ENCODE measurements around the gene SYNGR3. TPM values are rescaled to one million over a fixed set of nuclear protein-coding genes. Genes with fewer than 3 reads are reported as not detected.

Gene SYNGR3
- total RNA-seq, 2 donors from 2014 or later: 4.0 to 16.1 TPM

DNA sequence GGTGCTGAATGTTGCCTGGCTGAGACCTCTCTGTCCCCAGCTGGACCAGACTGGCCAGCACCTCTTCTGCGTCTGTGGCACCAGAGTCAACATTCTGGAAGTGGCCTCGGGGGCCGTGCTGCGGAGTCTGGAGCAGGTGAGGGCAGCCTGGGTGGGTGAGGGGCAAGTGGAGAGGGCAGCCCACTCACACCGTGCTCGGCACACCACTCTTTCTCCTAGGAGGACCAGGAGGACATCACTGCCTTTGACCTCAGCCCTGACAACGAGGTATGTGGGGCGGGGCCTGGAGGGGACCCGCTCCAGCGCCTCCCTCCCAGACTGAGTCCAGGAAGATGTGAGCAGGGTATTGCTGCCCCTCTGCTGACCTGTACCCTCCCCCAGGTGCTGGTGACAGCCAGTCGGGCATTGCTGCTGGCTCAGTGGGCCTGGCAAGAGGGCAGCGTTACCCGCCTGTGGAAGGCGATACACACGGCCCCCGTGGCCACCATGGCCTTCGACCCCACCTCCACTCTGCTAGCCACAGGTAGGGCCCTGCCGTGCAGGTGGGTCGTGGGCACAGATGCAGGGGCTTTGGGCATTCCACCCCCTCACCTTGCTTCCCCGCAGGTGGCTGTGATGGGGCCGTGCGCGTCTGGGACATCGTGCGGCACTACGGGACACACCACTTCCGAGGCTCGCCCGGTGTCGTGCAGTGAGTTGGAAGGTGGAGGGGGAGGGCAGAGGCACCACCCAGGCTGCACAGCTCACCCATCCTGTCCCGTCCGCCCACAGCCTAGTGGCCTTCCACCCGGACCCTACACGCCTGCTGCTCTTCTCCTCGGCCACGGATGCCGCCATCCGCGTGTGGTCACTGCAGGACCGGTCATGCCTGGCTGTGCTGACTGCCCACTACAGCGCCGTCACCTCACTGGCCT lies 15.4 kb upstream of the SYNGR3 start:
- Histone ChIP-seq H3K27me3 (replicated peaks; ENCODE audit: insufficient read depth) (no peaks in the 10 kb centered on the region), H3K27ac (no peak overlapping the region), H3K4me3 (no peak overlapping the region), H3K36me3 (peaks cover 11 to 13% of the 10 kb centered on the region in 2 donors), H3K4me1 (replicated peaks) (peaks cover 6% of the 10 kb centered on the region), H3K9me3 (no peaks in the 10 kb centered on the region)
- DNase-seq (ENCODE audit: low spot score): no peak
- TF ChIP-seq, protein P1, sequence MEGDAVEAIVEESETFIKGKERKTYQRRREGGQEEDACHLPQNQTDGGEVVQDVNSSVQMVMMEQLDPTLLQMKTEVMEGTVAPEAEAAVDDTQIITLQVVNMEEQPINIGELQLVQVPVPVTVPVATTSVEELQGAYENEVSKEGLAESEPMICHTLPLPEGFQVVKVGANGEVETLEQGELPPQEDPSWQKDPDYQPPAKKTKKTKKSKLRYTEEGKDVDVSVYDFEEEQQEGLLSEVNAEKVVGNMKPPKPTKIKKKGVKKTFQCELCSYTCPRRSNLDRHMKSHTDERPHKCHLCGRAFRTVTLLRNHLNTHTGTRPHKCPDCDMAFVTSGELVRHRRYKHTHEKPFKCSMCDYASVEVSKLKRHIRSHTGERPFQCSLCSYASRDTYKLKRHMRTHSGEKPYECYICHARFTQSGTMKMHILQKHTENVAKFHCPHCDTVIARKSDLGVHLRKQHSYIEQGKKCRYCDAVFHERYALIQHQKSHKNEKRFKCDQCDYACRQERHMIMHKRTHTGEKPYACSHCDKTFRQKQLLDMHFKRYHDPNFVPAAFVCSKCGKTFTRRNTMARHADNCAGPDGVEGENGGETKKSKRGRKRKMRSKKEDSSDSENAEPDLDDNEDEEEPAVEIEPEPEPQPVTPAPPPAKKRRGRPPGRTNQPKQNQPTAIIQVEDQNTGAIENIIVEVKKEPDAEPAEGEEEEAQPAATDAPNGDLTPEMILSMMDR (IDR thresholded peaks at IDR 0.05): no peak
- TF ChIP-seq POLR2A (IDR thresholded peaks at IDR 0.05) (no peak), POLR2AphosphoS5 (IDR thresholded peaks at IDR 0.05) (no peak)
- WGBS: 92% methylated on average over 34 of the region's 42 CpGs
- intact Hi-C loops (cut with DNase I): no loop called here

DNA sequence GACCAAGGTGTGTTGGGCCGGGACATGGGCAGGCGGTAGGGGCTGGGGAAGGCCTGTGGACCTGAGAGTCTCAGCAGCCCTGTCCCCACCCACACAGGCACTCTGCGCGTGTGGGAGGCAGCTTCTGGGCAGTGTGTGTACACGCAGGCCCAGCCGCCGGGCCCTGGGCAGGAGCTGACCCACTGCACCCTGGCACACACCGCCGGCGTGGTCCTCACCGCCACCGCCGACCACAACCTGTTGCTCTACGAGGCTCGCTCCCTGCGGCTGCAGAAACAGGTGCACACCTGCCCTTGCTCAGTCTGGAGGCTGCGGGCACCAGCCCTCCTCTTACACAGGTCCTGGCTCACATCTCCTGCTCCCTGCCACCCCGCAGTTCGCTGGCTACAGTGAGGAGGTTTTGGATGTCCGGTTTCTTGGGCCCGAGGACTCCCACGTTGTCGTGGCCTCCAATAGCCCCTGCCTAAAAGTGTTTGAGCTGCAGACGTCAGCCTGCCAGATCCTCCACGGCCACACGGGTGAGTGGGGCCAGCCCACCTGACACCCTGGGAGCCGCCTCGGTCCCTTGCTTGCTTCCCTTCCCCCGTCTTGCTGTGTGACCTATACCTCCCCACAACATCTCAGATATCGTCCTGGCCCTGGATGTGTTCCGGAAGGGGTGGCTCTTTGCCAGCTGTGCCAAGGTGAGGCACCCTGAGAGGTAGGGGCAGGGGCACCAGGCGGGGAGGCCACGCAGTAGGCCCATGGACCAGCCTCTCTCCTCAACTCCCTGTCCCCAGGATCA lies 14.1 kb upstream of the SYNGR3 start:
- TF ChIP-seq POLR2A (IDR thresholded peaks at IDR 0.05) (no peak), POLR2AphosphoS5 (IDR thresholded peaks at IDR 0.05) (no peak)
- TF ChIP-seq, protein P1 (IDR thresholded peaks at IDR 0.05): no peak
- Histone ChIP-seq H3K4me1 (replicated peaks) (peaks cover 6% of the 10 kb centered on the region), H3K36me3 (peaks cover 11 to 13% of the 10 kb centered on the region in 2 donors), H3K9me3 (no peaks in the 10 kb centered on the region), H3K27me3 (replicated peaks; ENCODE audit: insufficient read depth) (no peaks in the 10 kb centered on the region), H3K27ac (no peak overlapping the region), H3K4me3 (no peak overlapping the region)
- intact Hi-C loops (cut with DNase I): no loop called here
- no peak for DNase-seq (ENCODE audit: low spot score)
- 90% methylated on average over 33 of the region's 33 CpGs for WGBS

DNA sequence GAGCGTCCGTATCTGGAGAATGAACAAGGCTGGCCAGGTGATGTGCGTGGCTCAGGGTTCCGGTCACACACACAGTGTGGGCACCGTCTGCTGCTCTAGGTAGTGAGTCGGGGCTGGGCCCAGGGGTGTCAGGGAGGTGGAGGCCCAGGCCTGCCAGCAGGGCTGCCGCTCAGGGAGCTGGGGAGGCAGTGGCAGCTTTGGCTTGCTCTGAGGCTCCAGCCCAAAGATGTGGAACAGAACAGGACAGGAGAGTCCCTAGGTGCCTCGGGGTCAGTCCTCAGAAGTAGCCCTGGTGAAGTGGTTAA lies 13.6 kb upstream of the SYNGR3 start:
- no peak overlapping the region for H3K27ac ChIP-seq
- 96% methylated on average over 4 of the region's 8 CpGs for WGBS
- H3K9me3 ChIP-seq: no peaks in the 10 kb centered on the region
- no peaks in the 10 kb centered on the region for H3K27me3 ChIP-seq (replicated peaks; ENCODE audit: insufficient read depth)
- TF ChIP-seq POLR2A (IDR thresholded peaks at IDR 0.05) (no peak), POLR2AphosphoS5 (IDR thresholded peaks at IDR 0.05) (no peak)
- TF ChIP-seq, protein P1 (IDR thresholded peaks at IDR 0.05): no peak
- H3K36me3 ChIP-seq: peaks cover 11 to 13% of the 10 kb centered on the region in 2 donors
- DNase-seq (ENCODE audit: low spot score): no peak
- intact Hi-C loops (cut with DNase I): no loop called here
- peaks cover 6% of the 10 kb centered on the region for H3K4me1 ChIP-seq (replicated peaks)
- no peak overlapping the region for H3K4me3 ChIP-seq

DNA sequence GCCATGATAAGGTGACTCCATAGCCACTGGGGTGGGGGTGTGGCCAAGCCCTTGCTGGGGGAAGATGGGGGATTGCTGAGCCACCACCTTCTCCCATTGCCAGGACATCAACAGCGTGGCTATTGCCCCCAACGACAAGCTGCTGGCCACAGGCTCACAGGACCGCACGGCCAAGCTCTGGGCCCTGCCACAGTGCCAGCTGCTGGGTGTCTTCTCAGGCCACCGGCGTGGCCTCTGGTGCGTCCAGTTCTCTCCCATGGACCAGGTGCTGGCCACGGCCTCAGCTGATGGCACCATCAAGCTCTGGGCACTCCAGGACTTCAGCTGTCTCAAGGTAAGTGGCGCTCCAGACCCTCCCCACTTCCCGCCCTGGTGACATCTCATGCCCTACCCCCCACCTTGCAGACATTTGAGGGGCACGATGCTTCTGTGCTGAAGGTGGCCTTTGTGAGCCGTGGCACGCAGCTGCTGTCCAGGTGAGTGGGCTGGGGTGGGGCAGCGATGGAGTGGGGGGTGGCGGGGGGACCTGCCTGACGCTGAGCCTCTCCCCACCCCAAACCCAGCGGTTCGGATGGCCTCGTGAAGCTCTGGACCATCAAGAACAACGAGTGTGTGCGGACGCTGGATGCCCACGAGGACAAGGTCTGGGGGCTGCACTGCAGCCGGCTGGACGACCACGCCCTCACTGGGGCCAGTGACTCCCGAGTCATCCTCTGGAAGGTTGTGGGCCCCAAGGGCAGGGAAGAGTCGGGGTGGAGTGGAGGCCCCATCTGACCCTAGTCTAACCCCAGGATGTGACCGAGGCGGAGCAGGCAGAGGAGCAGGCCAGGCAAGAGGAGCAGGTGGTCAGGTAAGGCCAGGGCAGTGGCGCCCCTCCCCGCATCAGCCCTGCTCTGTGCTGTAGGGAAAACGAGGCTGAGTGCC lies 12.6 kb upstream of the SYNGR3 start:
- no peak for TF ChIP-seq POLR2A (IDR thresholded peaks at IDR 0.05)
- TF ChIP-seq, protein P1 (IDR thresholded peaks at IDR 0.05): no peak
- intact Hi-C loops (cut with DNase I): no loop called here
- H3K27me3 ChIP-seq (replicated peaks; ENCODE audit: insufficient read depth): no peaks in the 10 kb centered on the region
- 90% methylated on average over 33 of the region's 33 CpGs for WGBS
- peaks cover 11 to 13% of the 10 kb centered on the region in 2 donors for H3K36me3 ChIP-seq
- no peaks in the 10 kb centered on the region for H3K9me3 ChIP-seq
- no peak for DNase-seq (ENCODE audit: low spot score)
- H3K4me1 ChIP-seq (replicated peaks): peaks cover 6% of the 10 kb centered on the region
- H3K27ac ChIP-seq: peak overlapping the region in 1 of 2 donors; percentile 77
- no peak overlapping the region for H3K4me3 ChIP-seq

Measured in prostate gland (tissue), 2 donors.